Spleen (tissue), 11 donors: ENCODE measurements around the gene FOXK1. TPM values are rescaled to one million over a fixed set of nuclear protein-coding genes. Genes with fewer than 3 reads are reported as not detected.

Experiments
- DNase-seq: peaks from one replicate; pipeline ENCODE4 v3.0.0-alpha.2; 2020
- H3K27ac ChIP-seq, 8 donors: fragments of 200-600 bp; sonication (generic) in 7 of 8; 1 replicate in 4 of 8; 2 replicates in 4 of 8; pipeline versions ENCODE4 v1.5.0 to v1.8.0; 2016 to 2021; ENCODE audit warnings: inconsistent platforms in 4 of 8, mild to moderate bottlenecking in 4 of 8, moderate library complexity in 1 of 8
- H3K27me3 ChIP-seq, 7 donors: fragments of 200-600 bp; sonication (generic) in 6 of 7; replicated peaks in 1 of 7; 1 replicate in 4 of 7; 2 replicates in 3 of 7; pipeline versions ENCODE4 v1.5.0 to v1.8.0; 2016 to 2021; ENCODE audit warnings: inconsistent platforms in 3 of 7, mild to moderate bottlenecking in 1 of 7
- H3K36me3 ChIP-seq, 6 donors: fragments of 200-600 bp; sonication (generic) in 5 of 6; 1 replicate in 4 of 6; 2 replicates in 2 of 6; pipeline versions ENCODE4 v1.5.0 to v1.8.0; 2016 to 2021; ENCODE audit warnings: inconsistent platforms in 2 of 6
- H3K4me1 ChIP-seq, 6 donors: fragments of 200-600 bp; sonication (generic) in 5 of 6; 1 replicate in 3 of 6; 2 replicates in 3 of 6; pipeline versions ENCODE4 v1.5.0 to v1.8.0; 2016 to 2021; ENCODE audit warnings: inconsistent platforms in 3 of 6
- H3K4me3 ChIP-seq, 8 donors: fragments of 200-600 bp; sonication (generic) in 7 of 8; 1 replicate in 4 of 8; 2 replicates in 4 of 8; pipeline versions ENCODE4 v1.5.0 to v1.8.0; 2016 to 2021; ENCODE audit warnings: inconsistent platforms in 4 of 8, mild to moderate bottlenecking in 4 of 8, moderate library complexity in 2 of 8
- H3K9me3 ChIP-seq, 8 donors: fragments of 200-600 bp; sonication (generic) in 7 of 8; 1 replicate in 4 of 8; 2 replicates in 4 of 8; pipeline versions ENCODE4 v1.5.0 to v1.8.0; 2016 to 2021; ENCODE audit warnings: inconsistent platforms in 4 of 8
- CTCF ChIP-seq, 11 experiments: fragments of 200-600 bp in 7 of 11; fragments of 450-650 bp in 4 of 11; sonication (generic) in 4 of 11; IDR thresholded peaks in 8 of 11; conservative IDR thresholded peaks in 3 of 11; 1 replicate in 7 of 11; 2 replicates in 4 of 11; pipeline versions ENCODE4 v1.4.0 to v1.8.0; 2016 to 2021; ENCODE audit warnings: antibody characterized with exemption in 11 of 11, inconsistent platforms in 4 of 11, mild to moderate bottlenecking in 1 of 11
- POLR2A ChIP-seq, 3 donors: fragments of 450-650 bp; IDR thresholded peaks; one replicate each; pipeline ENCODE4 v1.5.1; 2017; ENCODE audit warnings: antibody characterized with exemption in 3 of 3, mild to moderate bottlenecking in 1 of 3
- POLR2AphosphoS5 ChIP-seq, 3 donors: sonication (generic); formaldehyde crosslinking; IDR thresholded peaks; one replicate each; pipeline ENCODE4 v1.5.1; 2017; ENCODE audit warnings: antibody characterized with exemption in 3 of 3
- WGBS, 5 donors: extraction: QIAGEN DNeasy Blood & Tissue Kit in 3 of 5; methylation state at CpG; one replicate each; pipeline versions ENCODE4 v1.1.5 to v1.1.7; 2013 to 2018; 5-methylcytosine and 5-hydroxymethylcytosine counted together
- intact Hi-C: fragments of 100-400 bp; cut with DNase I; formaldehyde crosslinking; loops from one replicate; pipeline ENCODE4 v1.15.0; 2023; ENCODE audit warnings: low total_unique reads
- polyA plus RNA-seq, 3 donors: library from polyadenylated mRNA; stranded (reverse); fragments of 200-250 nt; gene quantifications; one replicate each; pipeline ENCODE4 v1.2.1, GENCODE V29; 2013
- total RNA-seq, 7 donors: library from RNA; depleted of rRNA in 3 of 7; stranded (reverse); fragments of >200 nt in 3 of 7; fragmentation: NEBNext Ultra II Directional in 4 of 7; extraction: Animal tissue kit (Norgen Biotek cat#: 25700) in 4 of 7; gene quantifications; one replicate each; pipeline versions ENCODE4 v1.1.0 to v1.2.1, GENCODE V29; 2016 to 2021
- donor health status: healthy with polysubstance abuse.
- donor health status: DM: no; HTN: no; CAD: no; lungs with moderate emphysema.
- donor health status: DM: no; HTN: no; CAD: no.
- donor health status: Bipolar disorder and iron deficiency.
- donor health status: healthy.
- donor health status: DM: no; HTN: no; CAD: no.
- donor health status: DM: yes; HTN: yes; CAD: no.

FOXK1 gene
- total and polyA plus RNA-seq, 10 donors, result 2.6 to 46.0 (median 34.8) TPM

GRCh38 chr7:4755045-4755444, 73.0 kb downstream of the FOXK1 start:
- Histone ChIP-seq H3K9me3 (no peaks in the 10 kb centered on the region), H3K27me3 (no peaks in the 10 kb centered on the region), H3K4me3 (no peak overlapping the region), H3K36me3 (peaks cover 10 to 88% (median 64%) of the 10 kb centered on the region in 6 donors), H3K27ac (no peak overlapping the region), H3K4me1 (peaks cover 0 to 27% (median 10%) of the 10 kb centered on the region in 6 donors)
- peak in 1 of 3 donors; percentile 25 for TF ChIP-seq POLR2AphosphoS5 (IDR thresholded peaks at IDR 0.05)
- no peak for TF ChIP-seq CTCF (IDR thresholded peaks at IDR 0.05 in 8 of 11, conservative IDR thresholded peaks at IDR 0.05 in 3 of 11)
- no peak for TF ChIP-seq POLR2A (IDR thresholded peaks at IDR 0.05)
- intact Hi-C loops, result loop anchor here (10.0 kb wide), 1 partner anchor 140 kb away; no protein-coding TSS in a partner anchor
- no peak for DNase-seq
- 93 to 98% (median 96%) methylated on average over 16 to 24 of the region's 24 CpGs for whole genome bisulfite sequencing, 5 donors

GRCh38 chr7:4758111-4758510, 76.0 kb downstream of the FOXK1 start:
- 96 to 99% (median 97%) methylated on average over 19 of the region's 19 CpGs for WGBS, 5 donors
- Histone ChIP-seq H3K36me3 (peaks cover 19 to 92% (median 89%) of the 10 kb centered on the region in 6 donors), H3K9me3 (no peaks in the 10 kb centered on the region), H3K4me3 (no peak overlapping the region), H3K4me1 (peaks cover 0 to 17% (median 10%) of the 10 kb centered on the region in 6 donors), H3K27me3 (no peaks in the 10 kb centered on the region), H3K27ac (no peak overlapping the region)
- intact Hi-C loops, result loop anchor here (10.0 kb wide), 1 partner anchor 143 kb away; no protein-coding TSS in a partner anchor
- DNase-seq, result no peak
- TF ChIP-seq CTCF (IDR thresholded peaks at IDR 0.05 in 8 of 11, conservative IDR thresholded peaks at IDR 0.05 in 3 of 11) (no peak), POLR2AphosphoS5 (IDR thresholded peaks at IDR 0.05) (peak in 1 of 3 donors; percentile 44), POLR2A (IDR thresholded peaks at IDR 0.05) (no peak)

- peaks cover 0 to 10% (median 6%) of the 10 kb centered on the region in 6 donors for H3K4me1 ChIP-seq
- no peaks in the 10 kb centered on the region for H3K27me3 ChIP-seq
- 94 to 98% (median 95%) methylated on average over 29 of the region's 29 CpGs for WGBS, 5 donors
- TF ChIP-seq POLR2A (IDR thresholded peaks at IDR 0.05) (no peak), POLR2AphosphoS5 (IDR thresholded peaks at IDR 0.05) (no peak), CTCF (IDR thresholded peaks at IDR 0.05 in 8 of 11, conservative IDR thresholded peaks at IDR 0.05 in 3 of 11) (no peak)
- no peaks in the 10 kb centered on the region for H3K9me3 ChIP-seq
- H3K4me3 ChIP-seq, result no peak overlapping the region
- no peak for DNase-seq
- intact Hi-C loops, result loop anchor here (10.0 kb wide), 1 partner anchor 144 kb away; no protein-coding TSS in a partner anchor
- H3K27ac ChIP-seq, result no peak overlapping the region
- peaks cover 19 to 98% (median 96%) of the 10 kb centered on the region in 6 donors for H3K36me3 ChIP-seq
These were observed 76.7 kb downstream of the FOXK1 start for GRCh38 chr7:4758791-4759190.

GRCh38 chr7:4759211-4759610, 77.1 kb downstream of the FOXK1 start:
- Histone ChIP-seq H3K4me3 (no peak overlapping the region), H3K27ac (no peak overlapping the region), H3K27me3 (no peaks in the 10 kb centered on the region), H3K36me3 (peaks cover 19 to 100% (median 99%) of the 10 kb centered on the region in 6 donors), H3K9me3 (no peaks in the 10 kb centered on the region), H3K4me1 (peaks cover 0 to 6% (median 2%) of the 10 kb centered on the region in 6 donors)
- peak; percentile 74 for DNase-seq
- intact Hi-C loops, result loop anchor here (10.0 kb wide), 1 partner anchor 144 kb away; no protein-coding TSS in a partner anchor
- peak in 1 of 3 donors; percentile 68 for TF ChIP-seq POLR2AphosphoS5 (IDR thresholded peaks at IDR 0.05)
- TF ChIP-seq CTCF (IDR thresholded peaks at IDR 0.05 in 8 of 11, conservative IDR thresholded peaks at IDR 0.05 in 3 of 11), result no peak
- 96 to 99% (median 97%) methylated on average over 20 to 40 of the region's 40 CpGs for WGBS, 5 donors
